Measurements from ENCODE around the gene S100A14.

S100A14 gene

GRCh38 chr1:153631047-153632022 lies 15.2 kb upstream of the S100A14 start:
- H3K27ac ChIP-seq, result no peak overlapping the region
- TF ChIP-seq ZFX (IDR thresholded peaks at IDR 0.05; ENCODE audit: borderline replicate concordance), result no peak

GRCh38 chr1:153630384-153630783 lies 14.3 kb upstream of the S100A14 start:
- H3K27ac ChIP-seq, result no peak overlapping the region
- TF ChIP-seq ZFX (IDR thresholded peaks at IDR 0.05; ENCODE audit: borderline replicate concordance), result no peak
- TF ChIP-seq CTCF (IDR thresholded peaks at IDR 0.05), result no peak

GRCh38 chr1:153629971-153630370 lies 13.8 kb upstream of the S100A14 start:
- 0 out of 2 replicates have a peak overlapping the region, but pooled peaks have one; percentile 10 for H3K27ac ChIP-seq
- no peak for TF ChIP-seq CTCF (IDR thresholded peaks at IDR 0.05)
- TF ChIP-seq ZFX (IDR thresholded peaks at IDR 0.05; ENCODE audit: borderline replicate concordance), result no peak

GRCh38 chr1:153629343-153629665 lies 13.2 kb upstream of the S100A14 start:
- H3K27ac ChIP-seq, result 0 out of 2 replicates have a peak overlapping the region, but pooled peaks have one; percentile 10
- TF ChIP-seq CTCF (IDR thresholded peaks at IDR 0.05), result no peak
- no peak for TF ChIP-seq ZFX (IDR thresholded peaks at IDR 0.05; ENCODE audit: borderline replicate concordance)

- H3K27ac ChIP-seq, result peak overlapping the region; percentile 88
- TF ChIP-seq CTCF (IDR thresholded peaks at IDR 0.05) (no peak), ZFX (IDR thresholded peaks at IDR 0.05; ENCODE audit: borderline replicate concordance) (no peak)
Observed at GRCh38 chr1:153628638-153629342, 12.7 kb upstream of the S100A14 start.

- peak within 1 kb of the TSS; percentile 88 for H3K27ac ChIP-seq
Observed at GRCh38 chr1:153627715-153628626, 11.8 kb upstream of the S100A14 start, which contains the start of gene S100A1. Gene S100A1, plus strand, starts transcription at chr1:153628434. Its CDS starts 2,088 bp downstream, at chr1:153630522.

More at GRCh38 chr1:153627715-153628626, 11.8 kb upstream of the S100A14 start, which contains the start of gene S100A1:
- TF ChIP-seq CTCF (IDR thresholded peaks at IDR 0.05) (peak; percentile 72), ZFX (IDR thresholded peaks at IDR 0.05; ENCODE audit: borderline replicate concordance) (no peak)

Measured in 22Rv1 (cell line).